NCI-H146 treated with DMSO at 0.1 percent for 48 hours (cell line): Measurements from ENCODE around the gene LRRC30.

Source experiments
- DNase-seq: peaks from one replicate; lab custom pipeline; 2025; ENCODE audit not compliant: unreplicated experiment; lab: John Stamatoyannopoulos, UW

Gene LRRC30

DNA sequence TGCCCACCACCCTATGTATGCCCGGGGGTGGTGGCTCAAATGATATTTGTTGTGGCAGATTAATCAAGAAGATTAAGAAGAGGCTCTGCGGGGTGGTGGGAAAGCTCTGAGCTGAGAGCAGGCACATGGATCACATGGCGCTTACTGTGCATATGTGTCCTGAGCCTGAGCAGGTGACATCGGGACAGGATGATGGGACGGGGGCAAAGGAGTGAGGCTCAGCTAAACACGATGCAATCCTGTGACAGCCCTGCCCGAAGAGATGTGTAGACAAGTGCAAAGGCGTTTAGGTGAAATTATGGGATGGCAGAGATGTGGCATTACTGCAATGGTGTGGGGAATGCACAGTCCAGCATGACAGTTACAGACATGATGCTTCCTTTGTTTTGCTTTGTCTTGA, 6.0 kb downstream of the LRRC30 start:
- no peak for DNase-seq

- DNase-seq = no peak
These were observed 6.9 kb downstream of the LRRC30 start for GRCh38 chr18:7237673-7238272.

- DNase-seq = no peak
These were observed 12.0 kb downstream of the LRRC30 start for GRCh38 chr18:7242926-7243325.

DNA sequence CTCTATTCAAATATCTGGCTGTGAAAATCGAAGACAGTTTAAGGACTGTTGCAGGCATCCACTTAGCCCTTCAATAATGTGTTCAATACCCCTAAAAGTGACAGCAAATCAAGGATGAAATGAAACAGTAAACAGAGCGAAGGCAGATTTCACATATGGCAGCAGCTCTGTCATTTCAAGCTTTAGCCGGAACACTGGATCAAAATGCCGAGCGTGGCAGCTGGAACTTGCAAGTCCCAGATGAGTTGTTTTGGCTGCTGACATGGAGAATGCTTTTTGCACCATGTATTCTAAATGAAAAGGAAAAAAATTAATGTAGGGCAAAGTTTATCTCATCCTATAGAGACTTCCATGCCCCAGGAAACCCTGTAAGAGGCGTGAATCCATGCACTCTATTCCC, 18.0 kb downstream of the LRRC30 start:
- DNase-seq = no peak

GRCh38 chr18:7254163-7254562, 23.3 kb downstream of the LRRC30 start:
- no peak for DNase-seq

GRCh38 chr18:7255054-7255453, 24.2 kb downstream of the LRRC30 start:
- no peak for DNase-seq

- DNase-seq = no peak
These were observed 24.8 kb downstream of the LRRC30 start for GRCh38 chr18:7255643-7256042.

DNA sequence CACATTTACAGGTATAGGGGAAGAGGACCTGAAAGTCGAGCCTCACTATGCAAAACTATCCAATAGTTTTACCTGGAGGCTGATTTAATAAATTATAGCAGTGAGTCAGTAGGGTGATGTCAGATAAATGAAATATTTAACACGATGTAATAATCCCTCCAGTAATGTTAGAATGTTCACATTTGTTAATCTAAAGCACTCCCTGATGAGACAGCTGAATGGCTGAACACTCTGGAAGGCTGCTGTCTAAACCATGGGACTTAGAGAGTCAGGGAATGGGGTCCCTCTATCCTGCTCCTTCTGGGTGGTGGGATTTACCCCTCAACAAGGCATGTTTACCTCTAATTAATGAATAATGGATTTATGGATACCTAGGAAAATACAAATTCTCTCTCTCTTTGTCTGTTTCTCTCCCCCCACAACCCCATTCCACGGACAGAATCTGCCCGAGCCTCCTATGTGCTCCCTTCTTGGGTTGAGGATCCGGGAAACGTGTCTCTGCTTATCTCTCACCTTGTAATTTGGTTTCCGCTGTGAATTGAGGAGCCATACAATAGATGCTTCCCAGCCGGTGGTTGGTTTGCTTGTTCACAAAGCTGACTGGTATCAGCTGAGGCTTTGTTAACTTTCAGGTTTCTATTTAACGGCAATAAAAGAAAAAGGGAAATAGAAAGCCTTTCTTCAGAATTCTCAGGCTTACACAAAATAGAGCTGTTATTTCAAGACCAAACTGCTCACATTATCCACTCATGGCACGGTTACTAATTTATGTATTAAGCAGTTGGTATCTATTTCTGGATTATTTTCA, 25.9 kb downstream of the LRRC30 start:
- no peak for DNase-seq

- no peak for DNase-seq
These were observed 26.5 kb downstream of the LRRC30 start for GRCh38 chr18:7257426-7257740.

DNA sequence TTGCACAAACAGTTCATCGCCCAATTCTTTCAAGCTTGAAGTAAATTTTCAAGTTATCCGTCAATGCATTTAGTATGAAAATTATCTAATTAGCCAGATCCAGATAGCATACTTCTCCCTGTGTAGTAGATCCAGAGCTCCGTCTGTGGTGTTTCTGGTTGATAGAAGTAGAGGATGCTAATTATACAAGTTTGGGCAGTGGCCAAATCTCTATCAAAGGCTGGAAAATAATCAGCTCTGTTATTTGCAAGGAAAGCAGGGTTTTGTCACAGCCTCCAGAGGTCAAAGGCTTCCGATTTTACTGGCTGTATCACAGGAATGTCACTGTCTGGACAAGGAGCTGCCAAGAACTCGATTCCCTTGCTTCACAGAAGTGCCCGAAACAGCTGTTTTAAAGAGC, 28.6 kb downstream of the LRRC30 start:
- no peak for DNase-seq

DNA sequence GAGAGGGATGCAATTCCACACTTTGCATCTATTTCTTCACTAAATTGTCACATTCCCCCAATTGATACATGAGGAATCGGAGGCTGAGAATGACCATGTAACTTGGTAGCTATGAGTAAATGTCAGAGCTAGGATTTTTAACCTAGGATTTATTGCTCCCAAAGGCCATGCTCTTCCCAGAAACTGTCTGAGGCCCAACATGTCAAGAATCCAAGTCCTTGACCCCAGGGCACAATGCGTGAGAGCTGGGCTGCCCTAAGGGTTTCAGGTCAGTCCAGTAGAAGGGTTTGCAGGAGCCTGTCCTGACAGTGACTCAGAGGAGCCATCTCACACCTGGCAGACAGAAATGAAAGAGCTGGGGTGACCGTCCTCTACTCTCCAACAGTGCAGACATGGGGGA, 30.3 kb downstream of the LRRC30 start:
- DNase-seq = no peak

- no peak for DNase-seq
These were observed 37.1 kb downstream of the LRRC30 start for GRCh38 chr18:7267973-7268372.

GRCh38 chr18:7269942-7270341, 39.1 kb downstream of the LRRC30 start:
- DNase-seq = no peak

DNA sequence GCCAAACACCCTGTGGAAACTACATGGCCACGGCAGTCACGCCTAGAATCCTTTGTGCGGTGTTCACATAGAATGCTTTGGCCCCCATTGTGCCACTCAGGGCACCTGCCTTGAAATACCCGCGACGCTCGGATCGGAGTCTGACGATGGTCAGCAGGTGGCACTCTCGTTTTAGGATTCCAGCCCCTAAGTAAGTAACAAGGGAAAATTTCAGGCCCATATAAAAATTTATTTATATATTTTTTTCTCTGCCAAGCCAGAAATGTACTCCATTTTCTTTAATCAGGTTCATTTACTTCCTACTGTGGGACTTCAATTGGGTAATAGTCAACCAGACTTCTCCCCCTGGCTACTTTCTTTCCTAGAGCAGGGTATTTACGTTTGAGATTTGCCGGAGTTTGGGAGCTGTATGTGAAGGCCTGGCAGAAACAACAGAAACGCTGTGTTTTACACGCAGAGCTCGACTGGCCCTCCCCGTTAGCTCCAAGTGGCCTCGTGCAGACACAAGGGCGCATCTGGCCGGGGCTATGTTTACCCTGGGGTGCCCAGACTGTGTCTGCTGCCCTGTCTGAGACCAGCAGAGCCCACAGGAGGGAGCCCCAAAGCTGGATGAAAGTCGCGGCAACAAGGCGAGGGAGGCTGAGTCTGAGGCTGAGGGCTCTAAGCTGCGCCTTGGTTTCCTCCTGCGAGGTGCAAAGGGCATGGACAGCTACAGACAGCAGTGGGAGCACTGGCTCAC, 41.6 kb downstream of the LRRC30 start:
- no peak for DNase-seq

- no peak for DNase-seq
These were observed 42.5 kb downstream of the LRRC30 start for GRCh38 chr18:7273301-7273921.

GRCh38 chr18:7281579-7281978, 50.7 kb downstream of the LRRC30 start:
- no peak for DNase-seq
